ENCODE results near the gene MS4A10. TPM values are rescaled to one million over a fixed set of nuclear protein-coding genes. Genes with fewer than 3 reads are reported as not detected.

The MS4A10 gene
- total and polyA plus RNA-seq, 2 of the 8 experiments (the other 6 are each of a cell fraction or from before 2014, with no cell fraction given), result not detected

- Histone ChIP-seq H3K9ac (replicated peaks in 1 of 4; ENCODE audit: extremely low read depth in 1 of 4, low read depth in 3 of 4, low read length in 3 of 4) (no peak overlapping the region), H3K79me1 (ENCODE audit: low read depth, low read length) (no peaks in the 10 kb centered on the region), H2BK12ac (ENCODE audit: low read depth, low read length) (no peak overlapping the region), H4K5ac (ENCODE audit: insufficient read length, low read depth, low read length) (no peak overlapping the region), H3K14ac (ENCODE audit: insufficient read length) (no peak overlapping the region), H4K91ac (replicated peaks; ENCODE audit: insufficient read length, low read length) (no peak overlapping the region), H3K18ac (ENCODE audit: extremely low read depth, low read length) (no peak overlapping the region), H3K4me1 (replicated peaks in 1 of 4; ENCODE audit: control insufficient read depth in 3 of 4, insufficient read depth in 4 of 4, low read length in 3 of 4) (no peaks in the 10 kb centered on the region; a peak in 1 of 7 replicates), H2BK5ac (ENCODE audit: low read depth, low read length) (no peak overlapping the region), H4K20me1 (replicated peaks in 1 of 2; ENCODE audit: control insufficient read depth in 1 of 2, insufficient read depth in 2 of 2, low read length in 2 of 2) (no peaks in the 10 kb centered on the region), H3K9me3 (ENCODE audit: insufficient read depth in 2 of 2, low read depth in 1 of 2, low read length in 1 of 2) (no peaks in the 10 kb centered on the region), H2BK15ac (ENCODE audit: low read length) (no peak overlapping the region), H4K8ac (ENCODE audit: extremely low read depth, insufficient read depth, low read length) (no peak overlapping the region), H3K23ac (ENCODE audit: insufficient read length) (no peak overlapping the region), H3K4me2 (ENCODE audit: insufficient read depth in 1 of 2, low read depth in 2 of 2, low read length in 2 of 2) (no peak overlapping the region), H3K27ac (ENCODE audit: low read depth, low read length) (no peak overlapping the region), H3K79me2 (ENCODE audit: control insufficient read depth in 1 of 2, insufficient read depth in 2 of 2, low read length in 2 of 2) (no peaks in the 10 kb centered on the region), H2BK20ac (ENCODE audit: low read length) (no peak overlapping the region), H2AK5ac (ENCODE audit: low read depth, low read length) (no peak overlapping the region), H3K27me3 (replicated peaks in 1 of 4; ENCODE audit: control insufficient read depth in 3 of 4, extremely low read depth in 1 of 4, insufficient read depth in 3 of 4, low read length in 3 of 4) (no peaks in the 10 kb centered on the region; a peak in 1 of 7 replicates), H3K4ac (replicated peaks; ENCODE audit: insufficient read length, low read depth, low read length) (no peak overlapping the region), H3K23me2 (ENCODE audit: low read depth, low read length) (no peaks in the 10 kb centered on the region; the same call in 1 of the 2 replicates), H3K36me3 (ENCODE audit: control insufficient read depth in 2 of 4, insufficient read depth in 4 of 4, low read length in 3 of 4) (no peaks in the 10 kb centered on the region), H3K56ac (replicated peaks; ENCODE audit: insufficient read length, low read depth, low read length) (no peak overlapping the region), H3K4me3 (ENCODE audit: extremely low read depth in 1 of 4, insufficient read depth in 2 of 4, low read depth in 3 of 4, low read length in 4 of 4) (no peak overlapping the region), H2BK120ac (replicated peaks; ENCODE audit: low read depth, low read length) (no peak overlapping the region), H2AFZ (ENCODE audit: low read length) (no peak overlapping the region)
- FAIRE-seq (no peak), DNase-seq (ENCODE audit: low read depth in 1 of 2, low spot score in 2 of 2) (no peak)
- TF ChIP-seq POLR2A (IDR thresholded peaks at IDR 0.05; ENCODE audit: control extremely low read depth in 1 of 2, low read depth in 2 of 2, low read length in 2 of 2) (no peak), NRF1 (IDR thresholded peaks at IDR 0.05; ENCODE audit: low read depth, low read length) (no peak), FOSL1 (IDR thresholded peaks at IDR 0.05; ENCODE audit: insufficient read depth, low read depth, low read length) (no peak), EGR1 (IDR thresholded peaks at IDR 0.05; ENCODE audit: borderline replicate concordance, low read depth, low read length) (no peak)
- TF ChIP-seq, protein P1, sequence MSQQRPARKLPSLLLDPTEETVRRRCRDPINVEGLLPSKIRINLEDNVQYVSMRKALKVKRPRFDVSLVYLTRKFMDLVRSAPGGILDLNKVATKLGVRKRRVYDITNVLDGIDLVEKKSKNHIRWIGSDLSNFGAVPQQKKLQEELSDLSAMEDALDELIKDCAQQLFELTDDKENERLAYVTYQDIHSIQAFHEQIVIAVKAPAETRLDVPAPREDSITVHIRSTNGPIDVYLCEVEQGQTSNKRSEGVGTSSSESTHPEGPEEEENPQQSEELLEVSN (IDR thresholded peaks at IDR 0.05), result no peak
- 96% methylated on average over 4 of the region's 4 CpGs; no CpG with 5 or more reads in 1 of the 2 experiments for WGBS, 2 experiments (ENCODE audit: extremely low coverage in 1 of 2, insufficient coverage in 1 of 2, insufficient read length in 1 of 2, insufficient replicate concordance in 2 of 2, low coverage in 1 of 2, low lambda C conversion rate in 2 of 2, missing lambda C conversion rate in 1 of 2)
- POLR2A ChIA-PET (ENCODE audit: partially characterized antibody), result no interaction called here
- CTCF ChIA-PET (ENCODE audit: partially characterized antibody), result interaction anchor here (0.6 kb wide), 1 partner anchor 44 kb away, joined by 3 read pairs; no protein-coding TSS in a partner anchor
Measured at GRCh38 chr11:60810151-60810550, 25.0 kb downstream of the MS4A10 start.

Data from H1 (cell line).